ENCODE data around the gene ZBTB5. TPM values are rescaled to one million over a fixed set of nuclear protein-coding genes. Genes with fewer than 3 reads are reported as not detected.

ZBTB5 gene
- total RNA-seq, 1 donor from 2014 or later: 15.1 TPM

DNA sequence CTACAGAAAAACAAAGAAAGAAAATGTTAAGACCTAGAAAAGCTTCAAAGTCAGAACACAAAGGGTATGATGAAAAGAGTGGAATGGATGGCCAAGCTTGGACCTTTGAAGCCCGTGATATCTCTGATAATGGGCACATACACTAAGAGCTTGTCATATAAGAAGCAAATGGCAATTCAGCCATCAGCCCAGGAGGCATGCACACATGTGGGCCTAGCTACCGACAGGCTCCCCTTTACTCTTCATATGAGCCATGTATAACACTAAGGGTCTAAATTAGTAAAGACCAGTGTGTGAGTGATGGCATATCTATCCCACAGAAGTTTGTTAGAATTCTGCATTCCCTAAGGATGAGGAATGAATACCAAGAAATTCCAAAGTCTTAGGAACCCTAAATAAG, 22.7 kb downstream of the ZBTB5 start:
- H3K9me3 ChIP-seq (ENCODE audit: control insufficient read depth in 3 of 3, low read length in 3 of 3): no peaks in the 10 kb centered on the region
- H3K4me3 ChIP-seq (ENCODE audit: low read length in 3 of 3): no peak overlapping the region
- H3K27me3 ChIP-seq (ENCODE audit: control insufficient read depth in 3 of 3, insufficient read depth in 3 of 3, low read length in 3 of 3): no peaks in the 10 kb centered on the region
- H3K9ac ChIP-seq (ENCODE audit: low read depth in 1 of 3, low read length in 3 of 3): no peak overlapping the region
- H3K27ac ChIP-seq (ENCODE audit: low read depth, low read length): no peak overlapping the region
- peaks cover 8 to 18% (median 10%) of the 10 kb centered on the region in 3 donors for H3K4me1 ChIP-seq (ENCODE audit: control insufficient read depth in 3 of 3, insufficient read depth in 3 of 3, low read length in 3 of 3)
- H3K36me3 ChIP-seq (ENCODE audit: control insufficient read depth in 3 of 3, insufficient read depth in 3 of 3, low read length in 3 of 3): peaks cover 27 to 47% (median 33%) of the 10 kb centered on the region in 3 donors

DNA sequence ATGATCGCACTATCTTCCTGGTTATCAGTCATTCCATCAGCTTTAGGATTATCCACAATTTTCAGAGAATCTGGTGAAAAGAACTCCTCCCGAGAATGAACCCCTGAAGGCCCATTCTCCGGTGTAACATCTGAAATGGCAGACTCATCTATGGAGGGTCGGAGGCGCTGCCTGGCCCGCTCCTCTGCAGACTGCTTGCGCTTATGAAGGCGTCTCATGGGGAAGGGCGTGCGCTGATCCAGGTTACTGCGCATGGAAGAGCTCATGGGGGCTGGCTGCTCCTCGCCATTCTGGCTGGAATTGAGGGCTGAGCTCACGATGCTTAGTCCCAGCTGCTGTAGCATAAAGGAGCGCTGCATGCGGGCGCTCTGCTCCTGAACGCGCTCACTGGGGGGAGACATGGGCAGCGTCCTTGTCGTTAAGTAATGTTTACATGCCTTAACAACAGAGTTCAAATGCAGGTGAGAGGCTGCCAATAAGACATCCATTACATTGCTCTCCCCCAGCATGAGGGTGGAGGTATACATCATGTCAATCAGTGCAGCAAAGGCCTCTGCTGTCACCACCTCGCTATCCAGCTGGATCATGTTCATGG, 23.4 kb downstream of the ZBTB5 start:
- Histone ChIP-seq H3K9me3 (ENCODE audit: control insufficient read depth in 3 of 3, low read length in 3 of 3) (no peaks in the 10 kb centered on the region), H3K36me3 (ENCODE audit: control insufficient read depth in 3 of 3, insufficient read depth in 3 of 3, low read length in 3 of 3) (peaks cover 32 to 52% (median 40%) of the 10 kb centered on the region in 3 donors), H3K27me3 (ENCODE audit: control insufficient read depth in 3 of 3, insufficient read depth in 3 of 3, low read length in 3 of 3) (no peaks in the 10 kb centered on the region), H3K9ac (ENCODE audit: low read depth in 1 of 3, low read length in 3 of 3) (no peak overlapping the region), H3K27ac (ENCODE audit: low read depth, low read length) (no peak overlapping the region), H3K4me3 (ENCODE audit: low read length in 3 of 3) (no peak overlapping the region), H3K4me1 (ENCODE audit: control insufficient read depth in 3 of 3, insufficient read depth in 3 of 3, low read length in 3 of 3) (peaks cover 9 to 25% (median 14%) of the 10 kb centered on the region in 3 donors)

GRCh38 chr9:37438359-37438758, 26.9 kb downstream of the ZBTB5 start:
- Histone ChIP-seq H3K27me3 (ENCODE audit: control insufficient read depth in 3 of 3, insufficient read depth in 3 of 3, low read length in 3 of 3) (no peaks in the 10 kb centered on the region), H3K9ac (ENCODE audit: low read depth in 1 of 3, low read length in 3 of 3) (peak overlapping the region in 1 of 3 donors; percentile 34), H3K9me3 (ENCODE audit: control insufficient read depth in 3 of 3, low read length in 3 of 3) (no peaks in the 10 kb centered on the region), H3K4me1 (ENCODE audit: control insufficient read depth in 3 of 3, insufficient read depth in 3 of 3, low read length in 3 of 3) (peaks cover 24 to 35% (median 25%) of the 10 kb centered on the region in 3 donors), H3K27ac (ENCODE audit: low read depth, low read length) (no peak overlapping the region), H3K4me3 (ENCODE audit: low read length in 3 of 3) (no peak overlapping the region), H3K36me3 (ENCODE audit: control insufficient read depth in 3 of 3, insufficient read depth in 3 of 3, low read length in 3 of 3) (peaks cover 55 to 78% (median 60%) of the 10 kb centered on the region in 3 donors)

DNA sequence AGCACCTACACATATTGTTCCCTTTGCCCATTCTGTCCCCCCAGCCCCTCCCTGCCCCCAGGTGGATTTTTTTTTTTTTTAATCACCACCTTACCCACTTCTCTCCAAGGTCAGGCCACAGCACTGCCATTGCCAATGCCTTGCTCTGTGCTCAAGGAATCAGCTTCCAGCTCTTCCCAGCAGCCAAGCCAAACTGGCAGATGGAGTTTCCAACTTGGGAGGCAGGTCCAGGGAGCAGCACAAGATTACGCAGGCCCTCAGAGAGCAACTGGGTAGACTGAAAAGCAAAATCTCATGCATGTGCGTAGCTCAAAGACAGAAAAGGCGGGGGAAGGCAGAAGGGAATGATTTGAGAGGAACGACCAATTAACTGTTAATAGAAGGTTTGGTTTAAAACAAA, 27.6 kb downstream of the ZBTB5 start:
- Histone ChIP-seq H3K4me1 (ENCODE audit: control insufficient read depth in 3 of 3, insufficient read depth in 3 of 3, low read length in 3 of 3) (peaks cover 30 to 42% (median 30%) of the 10 kb centered on the region in 3 donors), H3K4me3 (ENCODE audit: low read length in 3 of 3) (no peak overlapping the region), H3K36me3 (ENCODE audit: control insufficient read depth in 3 of 3, insufficient read depth in 3 of 3, low read length in 3 of 3) (peaks cover 60 to 77% (median 64%) of the 10 kb centered on the region in 3 donors), H3K27me3 (ENCODE audit: control insufficient read depth in 3 of 3, insufficient read depth in 3 of 3, low read length in 3 of 3) (no peaks in the 10 kb centered on the region), H3K9ac (ENCODE audit: low read depth in 1 of 3, low read length in 3 of 3) (no peak overlapping the region), H3K9me3 (ENCODE audit: control insufficient read depth in 3 of 3, low read length in 3 of 3) (no peaks in the 10 kb centered on the region), H3K27ac (ENCODE audit: low read depth, low read length) (no peak overlapping the region)

DNA sequence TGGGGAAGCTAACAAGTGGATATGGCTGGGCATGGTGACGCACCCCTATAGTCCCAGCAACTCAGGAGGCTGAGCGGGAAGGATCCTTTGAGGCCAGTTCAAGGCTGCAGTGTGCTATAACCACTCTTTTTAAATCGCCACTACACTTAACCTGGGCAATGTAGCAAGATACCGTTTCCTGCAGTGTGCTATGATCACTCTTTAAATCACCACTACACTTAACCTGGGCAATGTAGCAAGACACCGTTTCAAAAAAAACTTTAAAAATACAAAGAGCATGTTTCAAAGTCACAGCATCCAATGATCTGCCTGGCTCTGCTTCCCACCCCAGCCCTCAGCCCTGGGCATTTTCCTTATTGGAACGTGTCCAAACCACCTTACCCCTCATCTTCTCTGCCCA, 28.2 kb downstream of the ZBTB5 start:
- Histone ChIP-seq H3K4me3 (ENCODE audit: low read length in 3 of 3) (no peak overlapping the region), H3K36me3 (ENCODE audit: control insufficient read depth in 3 of 3, insufficient read depth in 3 of 3, low read length in 3 of 3) (peaks cover 61 to 73% (median 62%) of the 10 kb centered on the region in 3 donors)

GRCh38 chr9:37436540-37436939, 28.7 kb downstream of the ZBTB5 start:
- Histone ChIP-seq H3K4me1 (ENCODE audit: control insufficient read depth in 3 of 3, insufficient read depth in 3 of 3, low read length in 3 of 3) (peaks cover 30 to 42% (median 30%) of the 10 kb centered on the region in 3 donors), H3K27ac (ENCODE audit: low read depth, low read length) (no peak overlapping the region), H3K9me3 (ENCODE audit: control insufficient read depth in 3 of 3, low read length in 3 of 3) (no peaks in the 10 kb centered on the region), H3K27me3 (ENCODE audit: control insufficient read depth in 3 of 3, insufficient read depth in 3 of 3, low read length in 3 of 3) (no peaks in the 10 kb centered on the region), H3K36me3 (ENCODE audit: control insufficient read depth in 3 of 3, insufficient read depth in 3 of 3, low read length in 3 of 3) (peaks cover 60 to 72% (median 61%) of the 10 kb centered on the region in 3 donors), H3K4me3 (ENCODE audit: low read length in 3 of 3) (no peak overlapping the region), H3K9ac (ENCODE audit: low read depth in 1 of 3, low read length in 3 of 3) (peak overlapping the region in 1 of 3 donors; percentile 25)

More for the DNA sequence above, 28.2 kb downstream of the ZBTB5 start:
- Histone ChIP-seq H3K9me3 (ENCODE audit: control insufficient read depth in 3 of 3, low read length in 3 of 3) (no peaks in the 10 kb centered on the region), H3K27me3 (ENCODE audit: control insufficient read depth in 3 of 3, insufficient read depth in 3 of 3, low read length in 3 of 3) (no peaks in the 10 kb centered on the region), H3K9ac (ENCODE audit: low read depth in 1 of 3, low read length in 3 of 3) (no peak overlapping the region), H3K27ac (ENCODE audit: low read depth, low read length) (no peak overlapping the region), H3K4me1 (ENCODE audit: control insufficient read depth in 3 of 3, insufficient read depth in 3 of 3, low read length in 3 of 3) (peaks cover 30 to 42% (median 30%) of the 10 kb centered on the region in 3 donors)

GRCh38 chr9:37433867-37434371, 31.3 kb downstream of the ZBTB5 start:
- Histone ChIP-seq H3K27me3 (ENCODE audit: control insufficient read depth in 3 of 3, insufficient read depth in 3 of 3, low read length in 3 of 3) (no peaks in the 10 kb centered on the region), H3K4me3 (ENCODE audit: low read length in 3 of 3) (no peak overlapping the region), H3K4me1 (ENCODE audit: control insufficient read depth in 3 of 3, insufficient read depth in 3 of 3, low read length in 3 of 3) (peaks cover 30 to 42% (median 30%) of the 10 kb centered on the region in 3 donors), H3K27ac (ENCODE audit: low read depth, low read length) (no peak overlapping the region), H3K36me3 (ENCODE audit: control insufficient read depth in 3 of 3, insufficient read depth in 3 of 3, low read length in 3 of 3) (peaks cover 69 to 74% (median 73%) of the 10 kb centered on the region in 3 donors), H3K9me3 (ENCODE audit: control insufficient read depth in 3 of 3, low read length in 3 of 3) (no peaks in the 10 kb centered on the region), H3K9ac (ENCODE audit: low read depth in 1 of 3, low read length in 3 of 3) (no peak overlapping the region)

- Histone ChIP-seq H3K9me3 (ENCODE audit: control insufficient read depth in 3 of 3, low read length in 3 of 3) (no peaks in the 10 kb centered on the region), H3K4me1 (ENCODE audit: control insufficient read depth in 3 of 3, insufficient read depth in 3 of 3, low read length in 3 of 3) (peaks cover 16 to 26% (median 22%) of the 10 kb centered on the region in 3 donors), H3K9ac (ENCODE audit: low read depth in 1 of 3, low read length in 3 of 3) (no peak overlapping the region), H3K27me3 (ENCODE audit: control insufficient read depth in 3 of 3, insufficient read depth in 3 of 3, low read length in 3 of 3) (no peaks in the 10 kb centered on the region), H3K27ac (ENCODE audit: low read depth, low read length) (no peak overlapping the region), H3K4me3 (ENCODE audit: low read length in 3 of 3) (no peak overlapping the region), H3K36me3 (ENCODE audit: control insufficient read depth in 3 of 3, insufficient read depth in 3 of 3, low read length in 3 of 3) (peaks cover 75 to 80% (median 76%) of the 10 kb centered on the region in 3 donors)
Measured at GRCh38 chr9:37432020-37432419, 33.2 kb downstream of the ZBTB5 start.

- peaks cover 75 to 80% (median 75%) of the 10 kb centered on the region in 3 donors for H3K36me3 ChIP-seq (ENCODE audit: control insufficient read depth in 3 of 3, insufficient read depth in 3 of 3, low read length in 3 of 3)
- peaks cover 12 to 17% (median 14%) of the 10 kb centered on the region in 3 donors for H3K4me1 ChIP-seq (ENCODE audit: control insufficient read depth in 3 of 3, insufficient read depth in 3 of 3, low read length in 3 of 3)
- H3K4me3 ChIP-seq (ENCODE audit: low read length in 3 of 3): no peak overlapping the region
- no peak overlapping the region for H3K27ac ChIP-seq (ENCODE audit: low read depth, low read length)
- peak overlapping the region in 1 of 3 donors; percentile 5 for H3K9ac ChIP-seq (ENCODE audit: low read depth in 1 of 3, low read length in 3 of 3)
- H3K9me3 ChIP-seq (ENCODE audit: control insufficient read depth in 3 of 3, low read length in 3 of 3): no peaks in the 10 kb centered on the region
- H3K27me3 ChIP-seq (ENCODE audit: control insufficient read depth in 3 of 3, insufficient read depth in 3 of 3, low read length in 3 of 3): no peaks in the 10 kb centered on the region
Measured at GRCh38 chr9:37430841-37431597, 34.2 kb downstream of the ZBTB5 start.
